B cell (primary cell): ENCODE results near the gene DLG2. TPM values are rescaled to one million over a fixed set of nuclear protein-coding genes. Genes with fewer than 3 reads are reported as not detected.

ENCODE experiments used
- ATAC-seq: fragments of 200-7000 bp; cut with Tn5 transposase; one replicate; pipeline ENCODE4 v1.10.0; 2021; ENCODE audit warnings: low read depth, mild to moderate bottlenecking, moderate number of reproducible peaks, moderate library complexity
- CTCF ChIA-PET: fragments of 350-600 bp; sonication (Branson Sonifier 250); formaldehyde crosslinking; loops from one replicate; lab custom pipeline; 2021; ENCODE audit warnings: antibody characterized with exemption, inconsistent platforms; lab: Charles Lee
- POLR2A ChIA-PET: fragments of 350-600 bp; sonication (Branson Sonifier 250); formaldehyde crosslinking; loops from one replicate; lab custom pipeline; 2021; ENCODE audit warnings: antibody characterized with exemption; lab: Charles Lee
- DNase-seq: peaks from one replicate; pipeline ENCODE4 v3.0.0; 2013
- H2AFZ ChIP-seq: 2 replicates; pipeline ENCODE4 v1.6.1; 2012; ENCODE audit warnings: mild to moderate bottlenecking, low read depth, low read length; ENCODE audit not compliant: insufficient read depth, poor library complexity, severe bottlenecking
- H3K27ac ChIP-seq, 2 donors: 1 replicate in 1 of 2; 2 replicates in 1 of 2; pipeline ENCODE4 v1.5.1; 2012 to 2013; ENCODE audit warnings: low read length in 2 of 2, mild to moderate bottlenecking in 2 of 2, moderate library complexity in 1 of 2
- H3K27me3 ChIP-seq, 4 experiments: fragments of 200-600 bp in 1 of 4; sonication (generic) in 1 of 4; replicated peaks in 1 of 4; 1 replicate in 2 of 4; 2 replicates in 2 of 4; pipeline versions ENCODE4 v1.6.1 to v1.7.0; 2013 to 2016; ENCODE audit warnings: low read length in 3 of 4, mild to moderate bottlenecking in 2 of 4, mixed read lengths in 1 of 4, moderate library complexity in 1 of 4; ENCODE audit not compliant: insufficient read depth in 4 of 4, control insufficient read depth in 3 of 4; ENCODE audit errors: control extremely low read depth in 1 of 4
- H3K36me3 ChIP-seq, 2 experiments: replicated peaks in 1 of 2; 1 replicate in 1 of 2; 2 replicates in 1 of 2; pipeline versions ENCODE4 v1.6.1 to v1.7.1; 2013; ENCODE audit warnings: low read length in 1 of 2; ENCODE audit not compliant: insufficient read depth in 2 of 2, control insufficient read depth in 1 of 2; ENCODE audit errors: control extremely low read depth in 1 of 2, extremely low read depth in 1 of 2
- H3K4me1 ChIP-seq, 2 donors: fragments of 200-600 bp in 1 of 2; sonication (generic) in 1 of 2; 1 replicate in 1 of 2; 2 replicates in 1 of 2; pipeline versions ENCODE4 v1.5.1 to v1.6.1; 2013 to 2017; ENCODE audit warnings: low read length in 2 of 2; ENCODE audit not compliant: control insufficient read depth in 2 of 2, insufficient read depth in 2 of 2
- H3K4me2 ChIP-seq: replicated peaks from 2 replicates; pipeline ENCODE3; 2012; ENCODE audit warnings: mild to moderate bottlenecking, low read depth, low read length; ENCODE audit not compliant: poor library complexity, severe bottlenecking
- H3K4me3 ChIP-seq, 5 experiments: fragments of 200-600 bp in 1 of 5; sonication (generic) in 1 of 5; 1 replicate in 3 of 5; 2 replicates in 2 of 5; pipeline versions ENCODE4 v1.5.1 to v1.7.0; 2011 to 2016; ENCODE audit warnings: low read length in 4 of 5, mild to moderate bottlenecking in 4 of 5, low read depth in 2 of 5, control low read depth in 1 of 5, moderate library complexity in 1 of 5; ENCODE audit not compliant: insufficient read depth in 1 of 5; ENCODE audit errors: control extremely low read depth in 1 of 5, extremely low read depth in 1 of 5
- H3K79me2 ChIP-seq: fragments of 200-600 bp; sonication (generic); one replicate; pipeline ENCODE4 v1.6.0; 2016; ENCODE audit warnings: low read length; ENCODE audit not compliant: control insufficient read depth, insufficient read depth
- H3K9ac ChIP-seq: fragments of 200-600 bp; sonication (generic); 2 replicates; pipeline ENCODE4 v1.6.1; 2017; ENCODE audit warnings: mild to moderate bottlenecking, low read length, moderate library complexity
- H3K9me3 ChIP-seq, 3 donors: one replicate each; pipeline versions ENCODE4 v1.6.1 to v1.7.1; 2013; ENCODE audit warnings: low read length in 2 of 3; ENCODE audit not compliant: control insufficient read depth in 2 of 3, insufficient read depth in 1 of 3; ENCODE audit errors: control extremely low read depth in 1 of 3
- H4K20me1 ChIP-seq: 2 replicates; pipeline ENCODE4 v1.6.0; 2012; ENCODE audit warnings: mild to moderate bottlenecking, low read length; ENCODE audit not compliant: insufficient read depth, control insufficient read depth, poor library complexity, severe bottlenecking
- H3K27ac Mint-ChIP-seq: one replicate; pipeline ENCODE4 v1.8.0; 2021; ENCODE audit warnings: mixed read lengths
- H3K27me3 Mint-ChIP-seq: one replicate; pipeline ENCODE4 v1.8.0; 2021; ENCODE audit warnings: mixed read lengths
- H3K4me1 Mint-ChIP-seq: one replicate; pipeline ENCODE4 v1.8.0; 2021; ENCODE audit warnings: mixed read lengths
- H3K4me3 Mint-ChIP-seq: one replicate; pipeline ENCODE4 v1.8.0; 2021; ENCODE audit warnings: mixed read lengths
- H3K9me3 Mint-ChIP-seq: one replicate; pipeline ENCODE4 v1.8.0; 2022; ENCODE audit warnings: mixed read lengths; ENCODE audit not compliant: insufficient read depth
- CTCF ChIP-seq: fragments of 200-600 bp; IDR thresholded peaks from one replicate; pipeline ENCODE4 v1.8.0; 2022; ENCODE audit warnings: antibody characterized with exemption, mild to moderate bottlenecking
- EZH2 ChIP-seq: IDR thresholded peaks from 2 replicates; pipeline ENCODE4 v1.6.1; 2012; ENCODE audit warnings: borderline replicate concordance, low read depth, mild to moderate bottlenecking, moderate library complexity, low read length; ENCODE audit not compliant: insufficient read depth, poor library complexity, severe bottlenecking
- WGBS: methylation state at CpG from one replicate; pipeline ENCODE4 v1.1.5; 2013; ENCODE audit warnings: missing lambda C conversion rate; ENCODE audit not compliant: insufficient coverage; 5-methylcytosine and 5-hydroxymethylcytosine counted together
- intact Hi-C: fragments of 100-400 bp; cut with micrococcal nuclease; formaldehyde crosslinking; loops from one replicate; pipeline ENCODE4 v1.10.0; 2022
- polyA plus RNA-seq: library from polyadenylated mRNA; depleted of rRNA; stranded (reverse); fragments of >200 nt; gene quantifications from 2 replicates; pipeline ENCODE4 v1.2.3, GENCODE V29; 2012
- total RNA-seq, 2 donors: library from RNA; stranded (reverse); fragments of 120-200 nt in 1 of 2; gene quantifications; 1 replicate in 1 of 2; 2 replicates in 1 of 2; pipeline versions ENCODE4 v1.2.3 to v1.2.4, GENCODE V29; 2013 to 2022

Gene DLG2
- total and polyA plus RNA-seq, 2 donors (not counting 1 experiment from before 2014, with no cell fraction given), result 0.54 to 5.4 TPM

- WGBS, result no CpG with 5 or more reads among the region's 4 CpGs
- ATAC-seq (no peak), DNase-seq (no peak)
- no peaks in the 10 kb centered on the region for H3K36me3 ChIP-seq
- intact Hi-C loops, result no loop called here
- no peaks in the 10 kb centered on the region for H3K9me3 ChIP-seq
- Mint-ChIP-seq H3K27me3 (no peaks in the 10 kb centered on the region), H3K4me3 (no peak overlapping the region), H3K27ac (no peak overlapping the region), H3K4me1 (no peaks in the 10 kb centered on the region), H3K9me3 (no peaks in the 10 kb centered on the region)
- no peak overlapping the region for H3K4me3 ChIP-seq
- no peak for TF ChIP-seq CTCF
- H3K27ac ChIP-seq, result no peak overlapping the region
- H3K79me2 ChIP-seq, result no peaks in the 10 kb centered on the region
- H3K4me2 ChIP-seq, result no peak overlapping the region
- no peaks in the 10 kb centered on the region for H4K20me1 ChIP-seq
- POLR2A ChIA-PET, result no interaction called here
- H3K4me1 ChIP-seq, result no peaks in the 10 kb centered on the region
- CTCF ChIA-PET, result no interaction called here
- H3K9ac ChIP-seq, result no peak overlapping the region
- no peak overlapping the region for H2AFZ ChIP-seq
- H3K27me3 ChIP-seq, result no peaks in the 10 kb centered on the region
These were observed 1486.6 kb downstream of the DLG2 start for GRCh38 chr11:84140386-84141169.

- Mint-ChIP-seq H3K9me3 (peaks cover 2% of the 10 kb centered on the region), H3K27ac (no peak overlapping the region), H3K4me3 (no peak overlapping the region), H3K4me1 (no peaks in the 10 kb centered on the region), H3K27me3 (no peaks in the 10 kb centered on the region)
- H2AFZ ChIP-seq, result no peak overlapping the region
- H3K36me3 ChIP-seq, result no peaks in the 10 kb centered on the region
- no peak overlapping the region for H3K4me2 ChIP-seq
- H3K4me3 ChIP-seq, result no peak overlapping the region
- H3K4me1 ChIP-seq, result no peaks in the 10 kb centered on the region
- H3K27me3 ChIP-seq, result no peaks in the 10 kb centered on the region
- CTCF ChIA-PET, result no interaction called here
- no peaks in the 10 kb centered on the region for H3K79me2 ChIP-seq
- H3K9ac ChIP-seq, result no peak overlapping the region
- no peaks in the 10 kb centered on the region for H3K9me3 ChIP-seq
- H3K27ac ChIP-seq, result no peak overlapping the region
- DNase-seq, result no peak
- no peak for ATAC-seq
- TF ChIP-seq EZH2 (no peak), CTCF (no peak)
- POLR2A ChIA-PET, result no interaction called here
- intact Hi-C loops, result no loop called here
- H4K20me1 ChIP-seq, result no peaks in the 10 kb centered on the region
These were observed 1489.2 kb downstream of the DLG2 start for GRCh38 chr11:84137960-84138359.
